Ureter (tissue), 1 donor: ENCODE results near the gene CEP192. TPM values are rescaled to one million over a fixed set of nuclear protein-coding genes. Genes with fewer than 3 reads are reported as not detected.

ENCODE experiments used
- DNase-seq: peaks from one replicate; pipeline ENCODE4 v3.0.0-alpha.2; 2020; ENCODE audit warnings: low spot score
- total RNA-seq: library from RNA; stranded (reverse); gene quantifications from one replicate; pipeline ENCODE4 v1.2.4, GENCODE V29; 2023
- donor health status: DM: yes; HTN: yes; CAD: no.

Gene CEP192
- total RNA-seq, 1 donor from 2014 or later = 38.8 TPM

- DNase-seq = no peak
Measured at GRCh38 chr18:13138420-13139139, 147.4 kb downstream of the CEP192 start.

- no peak for DNase-seq
Measured at GRCh38 chr18:13139885-13140450, 148.8 kb downstream of the CEP192 start.

- no peak for DNase-seq
Measured at GRCh38 chr18:13141209-13141608, 150.0 kb downstream of the CEP192 start.

GRCh38 chr18:13145636-13146190, 154.6 kb downstream of the CEP192 start:
- no peak for DNase-seq

GRCh38 chr18:13147130-13147529, 156.0 kb downstream of the CEP192 start:
- DNase-seq = no peak

GRCh38 chr18:13151656-13152055, 160.5 kb downstream of the CEP192 start:
- no peak for DNase-seq

- no peak for DNase-seq
Measured at GRCh38 chr18:13158428-13158827, 167.3 kb downstream of the CEP192 start.

- DNase-seq = no peak
Measured at GRCh38 chr18:13159579-13159978, 168.4 kb downstream of the CEP192 start.

- no peak for DNase-seq
Measured at GRCh38 chr18:13161276-13161899, 170.2 kb downstream of the CEP192 start.

- DNase-seq = no peak
Measured at GRCh38 chr18:13163167-13163927, 172.2 kb downstream of the CEP192 start.

- DNase-seq = no peak
Measured at GRCh38 chr18:13164406-13164805, 173.2 kb downstream of the CEP192 start.

- DNase-seq = no peak
Measured at GRCh38 chr18:13165636-13166423, 174.7 kb downstream of the CEP192 start.

- DNase-seq = no peak
Measured at GRCh38 chr18:13173578-13174145, 182.5 kb downstream of the CEP192 start.

Other genes starting within 250 kb of the CEP192 start
- gene PTPN2, start 107.1 kb upstream of the CEP192 start, total RNA-seq = 47.8 TPM
- gene SEH1L, start 43.4 kb upstream of the CEP192 start, total RNA-seq = 53.1 TPM
- gene LDLRAD4, start 227.4 kb downstream of the CEP192 start, total RNA-seq = 39.7 TPM